IMR-90 (cell line): ENCODE results near the gene CCDC40. TPM values are rescaled to one million over a fixed set of nuclear protein-coding genes. Genes with fewer than 3 reads are reported as not detected.
A peak's percentile ranks its signal among the peaks of the same experiment; 100 is the strongest.

Experiments used
- ATAC-seq: fragments of 200-7000 bp; cut with Tn5 transposase; 2 replicates; pipeline ENCODE4 v1.9.1; 2020; ENCODE audit warnings: low read depth, mild to moderate bottlenecking, moderate library complexity
- BruUV-seq: library from RNA; stranded (reverse); fragments of 400-500 nt; replicated peaks from 2 replicates; lab custom pipeline; 2021; lab: Mats Ljungman, UMichigan
- CTCF ChIA-PET: fragments of 300-600 bp; formaldehyde crosslinking; extraction: SDS; loops from one replicate; lab custom pipeline; 2021; ENCODE audit warnings: antibody characterized with exemption; lab: Yijun Ruan, JAX
- POLR2A ChIA-PET: fragments of 300-600 bp; sonication (Branson Sonifier 250); formaldehyde crosslinking; loops from one replicate; lab custom pipeline; 2022; ENCODE audit warnings: antibody characterized with exemption; ENCODE audit not compliant: unreplicated experiment; lab: Charles Lee
- DNase-seq: peaks from one replicate; pipeline ENCODE4 v3.0.0; 2013
- H2AFZ ChIP-seq: replicated peaks from 2 replicates; pipeline ENCODE3; 2013; ENCODE audit warnings: low read length, mild to moderate bottlenecking; ENCODE audit not compliant: poor library complexity
- H2AK5ac ChIP-seq: 2 replicates; pipeline ENCODE4 v1.6.1; 2013; ENCODE audit warnings: low read depth, low read length, inconsistent platforms
- H2AK9ac ChIP-seq: replicated peaks from 2 replicates; pipeline ENCODE3; 2013; ENCODE audit warnings: mild to moderate bottlenecking, low read depth, low read length, moderate library complexity; ENCODE audit not compliant: poor library complexity
- H2BK120ac ChIP-seq: 2 replicates; pipeline ENCODE4 v1.6.1; 2013; ENCODE audit warnings: low read depth, low read length, inconsistent platforms
- H2BK15ac ChIP-seq: 3 replicates; pipeline ENCODE4 v1.6.1; 2013; ENCODE audit warnings: low read depth, low read length, inconsistent platforms
- H2BK20ac ChIP-seq: 2 replicates; pipeline ENCODE4 v1.6.1; 2013; ENCODE audit warnings: low read depth, mild to moderate bottlenecking, inconsistent platforms, low read length, moderate library complexity
- H2BK5ac ChIP-seq: 2 replicates; pipeline ENCODE4 v1.6.1; 2013; ENCODE audit warnings: mild to moderate bottlenecking, low read depth, low read length, inconsistent platforms; ENCODE audit not compliant: poor library complexity, severe bottlenecking
- H3K14ac ChIP-seq: replicated peaks from 2 replicates; pipeline ENCODE4 v1.6.1; 2013; ENCODE audit warnings: low read depth, low read length, inconsistent platforms
- H3K18ac ChIP-seq: 2 replicates; pipeline ENCODE4 v1.6.1; 2013; ENCODE audit warnings: low read depth, low read length, control low read depth
- H3K23ac ChIP-seq: 2 replicates; pipeline ENCODE4 v1.6.1; 2013; ENCODE audit warnings: low read depth, low read length, inconsistent platforms
- H3K27ac ChIP-seq: 2 replicates; pipeline ENCODE4 v1.5.1; 2013; ENCODE audit warnings: mild to moderate bottlenecking, control low read depth, low read length; ENCODE audit not compliant: insufficient read depth
- H3K27me3 ChIP-seq: 2 replicates; pipeline ENCODE4 v1.6.1; 2013; ENCODE audit warnings: low read length; ENCODE audit not compliant: control insufficient read depth, insufficient read depth
- H3K36me3 ChIP-seq: 2 replicates; pipeline ENCODE4 v1.6.1; 2013; ENCODE audit warnings: low read length, mixed read lengths; ENCODE audit not compliant: control insufficient read depth, insufficient read depth
- H3K4ac ChIP-seq: 2 replicates; pipeline ENCODE4 v1.6.1; 2013; ENCODE audit warnings: low read depth, low read length, inconsistent platforms
- H3K4me1 ChIP-seq: 2 replicates; pipeline ENCODE4 v1.6.1; 2013; ENCODE audit warnings: low read length, mixed read lengths; ENCODE audit not compliant: control insufficient read depth, insufficient read depth
- H3K4me2 ChIP-seq: 2 replicates; pipeline ENCODE4 v1.6.1; 2013; ENCODE audit warnings: low read depth, mild to moderate bottlenecking, control low read depth, low read length, moderate library complexity
- H3K4me3 ChIP-seq: 2 replicates; pipeline ENCODE4 v1.5.1; 2013; ENCODE audit warnings: low read depth, mild to moderate bottlenecking, control low read depth, low read length, moderate library complexity; ENCODE audit not compliant: insufficient read depth
- H3K56ac ChIP-seq: 2 replicates; pipeline ENCODE4 v1.6.1; 2013; ENCODE audit warnings: low read length, inconsistent platforms; ENCODE audit not compliant: insufficient read depth; ENCODE audit errors: extremely low read depth
- H3K79me1 ChIP-seq, 2 experiments: 2 replicates each; pipeline ENCODE4 v1.6.1; 2013; ENCODE audit warnings: low read length in 2 of 2, inconsistent platforms in 1 of 2, low read depth in 1 of 2
- H3K9ac ChIP-seq: 2 replicates; pipeline ENCODE4 v1.6.1; 2013; ENCODE audit warnings: low read depth, low read length, control low read depth
- H3K9me1 ChIP-seq: 2 replicates; pipeline ENCODE4 v1.6.1; 2013; ENCODE audit warnings: low read length, inconsistent platforms; ENCODE audit not compliant: insufficient read depth
- H3K9me3 ChIP-seq: 2 replicates; pipeline ENCODE4 v1.6.1; 2013; ENCODE audit warnings: low read length; ENCODE audit not compliant: control insufficient read depth, insufficient read depth
- H4K20me1 ChIP-seq: 2 replicates; pipeline ENCODE4 v1.6.1; 2013; ENCODE audit warnings: low read length, inconsistent platforms; ENCODE audit not compliant: insufficient read depth
- H4K5ac ChIP-seq: 2 replicates; pipeline ENCODE4 v1.6.1; 2013; ENCODE audit warnings: mild to moderate bottlenecking, low read depth, low read length, control low read depth
- H4K8ac ChIP-seq, 2 experiments: 2 replicates each; pipeline ENCODE4 v1.6.1; 2013; ENCODE audit warnings: low read depth in 2 of 2, low read length in 2 of 2, control low read depth in 1 of 2, inconsistent platforms in 1 of 2
- H4K91ac ChIP-seq: 2 replicates; pipeline ENCODE4 v1.6.1; 2013; ENCODE audit warnings: low read depth, low read length, inconsistent platforms; ENCODE audit not compliant: insufficient read depth
- CEBPB ChIP-seq: IDR thresholded peaks from 2 replicates; pipeline ENCODE4 v1.6.1; 2012; ENCODE audit warnings: low read depth, low read length, improper control_type of control experiment
- CHD1 ChIP-seq: IDR thresholded peaks from 2 replicates; pipeline ENCODE4 v1.6.1; 2012; ENCODE audit warnings: low read depth, low read length, improper control_type of control experiment
- CTCF ChIP-seq: conservative IDR thresholded peaks from 2 replicates; pipeline ENCODE4 v1.5.1; 2012; ENCODE audit warnings: mild to moderate bottlenecking, low read depth, low read length, improper control_type of control experiment
- ELK1 ChIP-seq: fragments of 150-350 bp; IDR thresholded peaks from 2 replicates; pipeline ENCODE4 v1.6.1; 2016; ENCODE audit warnings: low read depth, mild to moderate bottlenecking, low read length, moderate library complexity, borderline replicate concordance
- MXI1 ChIP-seq: IDR thresholded peaks from 2 replicates; pipeline ENCODE4 v1.6.1; 2012; ENCODE audit warnings: low read depth, mild to moderate bottlenecking, low read length, moderate library complexity, borderline replicate concordance
- POLR2A ChIP-seq: IDR thresholded peaks from 2 replicates; pipeline ENCODE4 v1.6.1; 2012; ENCODE audit warnings: mild to moderate bottlenecking, low read depth, low read length
- RAD21 ChIP-seq: IDR thresholded peaks from 2 replicates; pipeline ENCODE4 v1.6.1; 2012; ENCODE audit warnings: low read length, improper control_type of control experiment
- RFX5 ChIP-seq: IDR thresholded peaks from 2 replicates; pipeline ENCODE4 v1.8.0; 2012; ENCODE audit warnings: low read depth, mild to moderate bottlenecking, low read length, moderate library complexity
- SMC3 ChIP-seq: fragments of 150-350 bp; IDR thresholded peaks from 2 replicates; pipeline ENCODE4 v1.6.1; 2016; ENCODE audit warnings: low read depth, mild to moderate bottlenecking, antibody characterized with exemption, low read length, moderate library complexity
- WGBS, 2 experiments: methylation state at CpG; one replicate each; pipeline versions ENCODE4 v1.1.5 to v1.1.7; 2013; ENCODE audit warnings: missing lambda C conversion rate in 2 of 2; ENCODE audit not compliant: insufficient read length in 1 of 2; ENCODE audit errors: extremely low coverage in 2 of 2; 5-methylcytosine and 5-hydroxymethylcytosine counted together
- dilution Hi-C: fragments of 300-500 bp; cut with HindIII; formaldehyde crosslinking; loops from one replicate; pipeline ENCODE4 v1.14.3; 2018; ENCODE audit warnings: low sequenced_read_pairs; ENCODE audit not compliant: unreplicated experiment
- in situ Hi-C: fragments of 300-500 bp; cut with MboI; formaldehyde crosslinking; loops from 3 replicates; pipeline ENCODE4 v1.14.3; 2019; ENCODE audit warnings: low sequenced_read_pairs, inconsistent platforms, mixed read lengths
- intact Hi-C: fragments of 100-400 bp; cut with micrococcal nuclease; formaldehyde crosslinking; loops from 2 replicates; pipeline ENCODE4 v1.10.0; 2022
- polyA plus RNA-seq, 3 experiments: library from polyadenylated mRNA; depleted of rRNA; stranded (reverse); fragments of >200 nt; gene quantifications; 2 replicates each; pipeline ENCODE4 v1.2.3, GENCODE V29; 2012; ENCODE audit warnings: low replicate concordance in 1 of 3
- total RNA-seq: library from RNA; depleted of rRNA; stranded (reverse); fragments of >200 nt; gene quantifications from 2 replicates; pipeline ENCODE4 v1.2.3, GENCODE V29; 2012

Gene CCDC40
- total and polyA plus RNA-seq, 2 of the 4 experiments (the other 2 are of a cell fraction) = 0.90 to 4.7 TPM

- Histone ChIP-seq H3K4ac (no peak overlapping the region), H4K8ac (no peak overlapping the region), H3K27ac (no peak overlapping the region), H3K9ac (no peak overlapping the region), H3K79me1 (peaks cover 0 to 19% of the 10 kb centered on the region in 2 experiments; a peak in 3 of 4 replicates), H3K4me3 (no peak overlapping the region), H4K5ac (no peak overlapping the region), H4K20me1 (peaks cover 26% of the 10 kb centered on the region), H3K56ac (no peak overlapping the region), H2BK120ac (no peak overlapping the region), H2AFZ (peak overlapping the region; percentile 28), H2BK15ac (no peak overlapping the region), H3K4me1 (no peaks in the 10 kb centered on the region; the same call in 1 of the 2 replicates), H3K18ac (no peak overlapping the region), H2AK5ac (no peak overlapping the region), H2BK20ac (no peak overlapping the region), H3K9me3 (no peaks in the 10 kb centered on the region), H2AK9ac (peak overlapping the region; percentile 15), H3K36me3 (peaks cover 13% of the 10 kb centered on the region), H3K27me3 (no peaks in the 10 kb centered on the region), H3K14ac (no peak overlapping the region), H3K9me1 (no peaks in the 10 kb centered on the region), H4K91ac (no peak overlapping the region), H2BK5ac (no peak overlapping the region), H3K4me2 (no peak overlapping the region), H3K23ac (no peak overlapping the region)
- CTCF ChIA-PET = interaction anchor here (1.0 to 1.2 kb wide), 5 partner anchors 10 to 164 kb away, joined by 3 to 4 read pairs (median 4); no protein-coding TSS in a partner anchor
- TF ChIP-seq RFX5 (no peak), MXI1 (no peak), CHD1 (no peak), CEBPB (no peak), CTCF (peak; percentile 85), RAD21 (peak; percentile 69), ELK1 (no peak), SMC3 (peak; percentile 84), POLR2A (no peak)
- BruUV-seq = no TSS peak
- peak; percentile 48 for DNase-seq
- dilution Hi-C loops = no loop called here
- in situ Hi-C loops = no loop called here
- no CpG with 5 or more reads among the region's 17 CpGs for WGBS, 2 experiments
- intact Hi-C loops = loop anchor here (1.0 to 5.0 kb wide), 3 partner anchors 74 to 254 kb away; partner anchors contain the start of genes GAA and RNF213
- peak; percentile 93 for ATAC-seq
- POLR2A ChIA-PET = interaction anchor here (0.6 kb wide), 1 partner anchor 1005 kb away, joined by 3 read pairs; no protein-coding TSS in a partner anchor
Observed at GRCh38 chr17:80008383-80008840, 28.0 kb upstream of the CCDC40 start.
